Neural cell (in vitro differentiated cells): ENCODE data around the gene S100A8. TPM values are rescaled to one million over a fixed set of nuclear protein-coding genes. Genes with fewer than 3 reads are reported as not detected.

Experiments used
- H2AFZ ChIP-seq: fragments of 200-600, 300-800 bp; sonication (generic), shearing (Covaris generic); 2 replicates; pipeline ENCODE4 v1.6.0; 2014; ENCODE audit warnings: low read depth, mild to moderate bottlenecking, antibody characterized with exemption, low read length, moderate library complexity
- H3F3A ChIP-seq: fragments of 200-600 bp; shearing (Covaris generic); 2 replicates; pipeline ENCODE4 v1.6.1; 2016; ENCODE audit warnings: mild to moderate bottlenecking, moderate library complexity, mixed read lengths, antibody characterized with exemption, low read length; ENCODE audit not compliant: insufficient read depth, poor library complexity, severe bottlenecking
- H3K27ac ChIP-seq: fragments of 200-600, 300-800 bp; sonication (generic), shearing (Covaris generic); 2 replicates; pipeline ENCODE4 v1.5.1; 2014; ENCODE audit warnings: mild to moderate bottlenecking, low read length, moderate library complexity
- H3K27me3 ChIP-seq: fragments of 300-800, 200-600 bp; sonication (generic), shearing (Covaris generic); 2 replicates; pipeline ENCODE4 v1.6.0; 2014; ENCODE audit warnings: mild to moderate bottlenecking, low read depth, low read length, moderate library complexity; ENCODE audit not compliant: insufficient read depth
- H3K36me3 ChIP-seq: fragments of 300-800, 200-600 bp; sonication (generic), shearing (Covaris generic); 2 replicates; pipeline ENCODE4 v1.5.1; 2014; ENCODE audit warnings: mild to moderate bottlenecking, antibody characterized with exemption, low read length, moderate library complexity; ENCODE audit not compliant: insufficient read depth
- H3K4me2 ChIP-seq: fragments of 300-800, 200-600 bp; sonication (generic), shearing (Covaris generic); 2 replicates; pipeline ENCODE4 v1.6.0; 2014; ENCODE audit warnings: mild to moderate bottlenecking, low read length
- H3K4me3 ChIP-seq: fragments of 300-800, 200-600 bp; sonication (generic), shearing (Covaris generic); 2 replicates; pipeline ENCODE4 v1.5.1; 2014; ENCODE audit warnings: mild to moderate bottlenecking, low read length, moderate library complexity
- H3K79me2 ChIP-seq: fragments of 200-600 bp; shearing (Covaris generic); replicated peaks from 2 replicates; pipeline ENCODE4 v1.6.0; 2014; ENCODE audit warnings: mild to moderate bottlenecking, low read length, moderate library complexity; ENCODE audit not compliant: insufficient read depth
- H3K9ac ChIP-seq: fragments of 300-800, 200-600 bp; sonication (generic), shearing (Covaris generic); 2 replicates; pipeline ENCODE4 v1.6.1; 2016; ENCODE audit warnings: mild to moderate bottlenecking, low read length, mixed read lengths
- H3K9me2 ChIP-seq: fragments of 200-600 bp; shearing (Covaris generic); 2 replicates; pipeline ENCODE4 v1.6.1; 2016; ENCODE audit warnings: mild to moderate bottlenecking, low read length, mixed read lengths; ENCODE audit not compliant: insufficient read depth
- H3K9me3 ChIP-seq: fragments of 200-600, 300-800 bp; sonication (generic), shearing (Covaris generic); 2 replicates; pipeline ENCODE4 v1.6.1; 2016; ENCODE audit warnings: mild to moderate bottlenecking, mixed run types, low read length, moderate library complexity, mixed read lengths
- H4K20me1 ChIP-seq: fragments of 200-600 bp; shearing (Covaris generic); 2 replicates; pipeline ENCODE4 v1.6.1; 2016; ENCODE audit warnings: mild to moderate bottlenecking, mixed run types; ENCODE audit not compliant: insufficient read depth
- CTCF ChIP-seq: fragments of 450-650 bp; IDR thresholded peaks from 2 replicates; pipeline ENCODE4 v1.5.1; 2014; ENCODE audit warnings: antibody characterized with exemption, mild to moderate bottlenecking, moderate library complexity; ENCODE audit not compliant: poor library complexity, severe bottlenecking
- EP300 ChIP-seq: fragments of 450-650 bp; conservative IDR thresholded peaks from 2 replicates; pipeline ENCODE4 v1.6.1; 2014; ENCODE audit warnings: antibody characterized with exemption, mild to moderate bottlenecking, moderate library complexity; ENCODE audit not compliant: poor library complexity, severe bottlenecking
- EZH2 ChIP-seq: fragments of 200-600, 300-800 bp; shearing (Covaris generic), sonication (generic); IDR thresholded peaks from 2 replicates; pipeline ENCODE4 v1.6.1; 2014; ENCODE audit warnings: antibody characterized with exemption, low read length, borderline replicate concordance, mild to moderate bottlenecking; ENCODE audit not compliant: insufficient read depth, poor library complexity, severe bottlenecking
- MXI1 ChIP-seq: fragments of 450-650 bp; conservative IDR thresholded peaks from 2 replicates; pipeline ENCODE4 v1.6.1; 2014; ENCODE audit warnings: antibody characterized with exemption, mild to moderate bottlenecking; ENCODE audit not compliant: poor library complexity, severe bottlenecking
- POLR2AphosphoS5 ChIP-seq: IDR thresholded peaks from 2 replicates; pipeline ENCODE4 v1.6.1; 2012
- RAD21 ChIP-seq: fragments of 450-650 bp; conservative IDR thresholded peaks from 2 replicates; pipeline ENCODE4 v1.6.1; 2014; ENCODE audit warnings: antibody characterized with exemption, mild to moderate bottlenecking, moderate library complexity
- SMC3 ChIP-seq: fragments of 450-650 bp; conservative IDR thresholded peaks from 2 replicates; pipeline ENCODE4 v1.6.1; 2014; ENCODE audit warnings: antibody characterized with exemption, mild to moderate bottlenecking, moderate library complexity; ENCODE audit not compliant: poor library complexity
- TAF1 ChIP-seq: IDR thresholded peaks from 2 replicates; pipeline ENCODE4 v1.6.1; 2012; ENCODE audit warnings: low read depth
- polyA plus RNA-seq: library from polyadenylated mRNA; depleted of rRNA; stranded (reverse); fragments of >200 nt; gene quantifications from 2 replicates; pipeline ENCODE4 v1.2.3, GENCODE V29; 2014
- TF ChIP-seq, protein P1 (sequence below): IDR thresholded peaks from 2 replicates; pipeline ENCODE4 v1.6.1; 2012; ENCODE audit warnings: borderline replicate concordance

Gene S100A8
- polyA plus RNA-seq, 1 donor from 2014 or later = not detected

- Histone ChIP-seq H3K9ac (no peak overlapping the region), H3K27me3 (no peaks in the 10 kb centered on the region), H3K9me2 (no peaks in the 10 kb centered on the region), H3K79me2 (no peaks in the 10 kb centered on the region), H3K4me3 (no peak overlapping the region), H3K4me2 (no peak overlapping the region), H3K9me3 (no peaks in the 10 kb centered on the region), H3K36me3 (no peaks in the 10 kb centered on the region), H2AFZ (no peak overlapping the region), H4K20me1 (no peaks in the 10 kb centered on the region), H3F3A (no peaks in the 10 kb centered on the region), H3K27ac (no peak overlapping the region)
- TF ChIP-seq POLR2AphosphoS5 = no peak
- TF ChIP-seq MXI1 = no peak
Measured at GRCh38 chr1:153395776-153396175, 4.9 kb upstream of the S100A8 start.

- H3K27me3 ChIP-seq = no peaks in the 10 kb centered on the region
- no peak overlapping the region for H3K9ac ChIP-seq
- no peaks in the 10 kb centered on the region for H3K79me2 ChIP-seq
- H3K9me3 ChIP-seq = no peaks in the 10 kb centered on the region
- TF ChIP-seq MXI1 = no peak
- TF ChIP-seq TAF1 = no peak
- TF ChIP-seq RAD21 = no peak
- no peak for TF ChIP-seq POLR2AphosphoS5
- no peak for TF ChIP-seq CTCF
- no peak for TF ChIP-seq EP300
- no peak for TF ChIP-seq SMC3
- TF ChIP-seq, protein P1, sequence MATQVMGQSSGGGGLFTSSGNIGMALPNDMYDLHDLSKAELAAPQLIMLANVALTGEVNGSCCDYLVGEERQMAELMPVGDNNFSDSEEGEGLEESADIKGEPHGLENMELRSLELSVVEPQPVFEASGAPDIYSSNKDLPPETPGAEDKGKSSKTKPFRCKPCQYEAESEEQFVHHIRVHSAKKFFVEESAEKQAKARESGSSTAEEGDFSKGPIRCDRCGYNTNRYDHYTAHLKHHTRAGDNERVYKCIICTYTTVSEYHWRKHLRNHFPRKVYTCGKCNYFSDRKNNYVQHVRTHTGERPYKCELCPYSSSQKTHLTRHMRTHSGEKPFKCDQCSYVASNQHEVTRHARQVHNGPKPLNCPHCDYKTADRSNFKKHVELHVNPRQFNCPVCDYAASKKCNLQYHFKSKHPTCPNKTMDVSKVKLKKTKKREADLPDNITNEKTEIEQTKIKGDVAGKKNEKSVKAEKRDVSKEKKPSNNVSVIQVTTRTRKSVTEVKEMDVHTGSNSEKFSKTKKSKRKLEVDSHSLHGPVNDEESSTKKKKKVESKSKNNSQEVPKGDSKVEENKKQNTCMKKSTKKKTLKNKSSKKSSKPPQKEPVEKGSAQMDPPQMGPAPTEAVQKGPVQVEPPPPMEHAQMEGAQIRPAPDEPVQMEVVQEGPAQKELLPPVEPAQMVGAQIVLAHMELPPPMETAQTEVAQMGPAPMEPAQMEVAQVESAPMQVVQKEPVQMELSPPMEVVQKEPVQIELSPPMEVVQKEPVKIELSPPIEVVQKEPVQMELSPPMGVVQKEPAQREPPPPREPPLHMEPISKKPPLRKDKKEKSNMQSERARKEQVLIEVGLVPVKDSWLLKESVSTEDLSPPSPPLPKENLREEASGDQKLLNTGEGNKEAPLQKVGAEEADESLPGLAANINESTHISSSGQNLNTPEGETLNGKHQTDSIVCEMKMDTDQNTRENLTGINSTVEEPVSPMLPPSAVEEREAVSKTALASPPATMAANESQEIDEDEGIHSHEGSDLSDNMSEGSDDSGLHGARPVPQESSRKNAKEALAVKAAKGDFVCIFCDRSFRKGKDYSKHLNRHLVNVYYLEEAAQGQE = no peak
- TF ChIP-seq EZH2 = no peak
- H4K20me1 ChIP-seq = no peaks in the 10 kb centered on the region
- no peak overlapping the region for H3K4me2 ChIP-seq
- H3K9me2 ChIP-seq = no peaks in the 10 kb centered on the region
- no peaks in the 10 kb centered on the region for H3F3A ChIP-seq
- no peak overlapping the region for H2AFZ ChIP-seq
- H3K36me3 ChIP-seq = no peaks in the 10 kb centered on the region
- H3K27ac ChIP-seq = no peak overlapping the region
- no peak overlapping the region for H3K4me3 ChIP-seq
Measured at GRCh38 chr1:153395136-153395685, 4.3 kb upstream of the S100A8 start.
